GM20000 (cell line): ENCODE data around the gene NCOA7.
"Not testable (repeated sequence)": the region's sequence is repeated elsewhere in the genome, so short reads cannot be mapped to it uniquely, and the experiment has no call there.

Experiments
- DNase-seq: peaks from one replicate; pipeline ENCODE4 v3.0.0; 2012; ENCODE audit warnings: low spot score
- CTCF ChIP-seq: IDR thresholded peaks from 2 replicates; pipeline ENCODE4 v1.5.1; 2012; ENCODE audit warnings: mild to moderate bottlenecking, control low read depth; ENCODE audit errors: extremely low read depth, missing control alignments

NCOA7 gene

GRCh38 chr6:125966569-125966968 is 175.8 kb downstream of the NCOA7 start:
- no peak for DNase-seq
- TF ChIP-seq CTCF, result no peak

- DNase-seq, result no peak
- no peak for TF ChIP-seq CTCF
These were observed 177.7 kb downstream of the NCOA7 start for GRCh38 chr6:125968493-125968892.

GRCh38 chr6:125970760-125971159 is 180.0 kb downstream of the NCOA7 start:
- no peak for DNase-seq
- no peak for TF ChIP-seq CTCF

DNA sequence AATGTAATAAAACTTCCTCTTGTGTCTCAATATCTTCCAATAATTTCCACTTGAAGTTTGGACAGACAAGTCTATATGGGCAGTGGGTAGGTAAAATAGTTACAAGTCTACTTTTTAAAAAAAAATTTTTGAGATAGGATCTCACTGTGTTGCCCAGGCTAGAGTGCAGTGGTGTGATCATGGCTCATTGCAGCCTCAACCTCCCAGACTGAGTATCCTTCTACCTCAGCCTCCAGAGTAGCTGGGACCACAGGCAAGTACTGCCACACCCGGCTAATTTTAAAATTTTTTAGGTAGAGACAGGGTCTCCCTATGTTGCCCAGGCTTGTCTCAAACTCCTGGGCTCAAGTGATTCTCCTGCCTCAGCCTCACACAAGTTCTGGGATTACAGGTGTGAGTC is 181.7 kb downstream of the NCOA7 start:
- DNase-seq, result not testable (repeated sequence)

- DNase-seq, result peak; percentile 44
- TF ChIP-seq CTCF, result peak; percentile 2
These were observed 183.6 kb downstream of the NCOA7 start for GRCh38 chr6:125974214-125974866.

GRCh38 chr6:125979101-125979500 is 188.3 kb downstream of the NCOA7 start:
- no peak for TF ChIP-seq CTCF
- no peak for DNase-seq
